Measurements from ENCODE around the gene NELL2. TPM values are rescaled to one million over a fixed set of nuclear protein-coding genes. Genes with fewer than 3 reads are reported as not detected.

Gene NELL2
- total and polyA plus RNA-seq, 8 donors = 0.50 to 133 (median 3.1) TPM

DNA sequence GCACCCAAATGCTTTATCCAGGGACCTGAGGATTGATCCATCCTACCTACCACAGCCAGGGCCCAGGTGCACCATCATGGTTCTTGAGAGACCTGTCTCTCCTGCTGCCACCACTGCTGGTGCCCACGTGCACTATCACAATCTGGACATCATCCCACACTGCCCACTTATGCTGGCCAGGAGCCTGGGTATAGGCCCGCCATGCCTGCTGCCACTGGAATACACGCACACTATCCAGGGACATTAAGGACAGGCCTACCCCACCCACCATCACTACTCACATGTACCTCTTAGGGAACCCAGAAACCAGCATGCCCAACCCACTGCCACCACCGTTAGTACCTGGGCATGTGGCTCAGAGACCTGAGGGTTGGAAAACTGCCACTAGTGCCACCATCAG is 207.7 kb downstream of the NELL2 start:
- no peak for DNase-seq
- Histone ChIP-seq H3K9me3 (peaks cover 0 to 31% (median 9%) of the 10 kb centered on the region in 4 donors), H3K36me3 (no peaks in the 10 kb centered on the region), H3K27me3 (no peaks in the 10 kb centered on the region), H3K27ac (no peak overlapping the region), H3K4me3 (no peak overlapping the region), H3K4me1 (no peaks in the 10 kb centered on the region)
- TF ChIP-seq EP300 (IDR thresholded peaks at IDR 0.05) = no peak
- no peak for TF ChIP-seq CTCF (IDR thresholded peaks at IDR 0.05)
- TF ChIP-seq POLR2AphosphoS5 (IDR thresholded peaks at IDR 0.05) = no peak
- no peak for TF ChIP-seq POLR2A (IDR thresholded peaks at IDR 0.05)
- intact Hi-C loops (cut with DNase I; ENCODE audit: low total_unique reads) = no loop called here
- WGBS, 5 donors = 87 to 93% (median 89%) methylated on average over 2 to 4 of the region's 4 CpGs

GRCh38 chr12:44667461-44667860 is 208.7 kb downstream of the NELL2 start:
- no peak overlapping the region for H3K27ac ChIP-seq
- H3K4me3 ChIP-seq = no peak overlapping the region
- TF ChIP-seq POLR2AphosphoS5 (IDR thresholded peaks at IDR 0.05) (no peak), EP300 (IDR thresholded peaks at IDR 0.05) (no peak)
- no peak for DNase-seq
- no peaks in the 10 kb centered on the region for H3K36me3 ChIP-seq
- 64 to 77% (median 71%) methylated on average over 4 of the region's 4 CpGs for WGBS, 5 donors
- no peaks in the 10 kb centered on the region for H3K27me3 ChIP-seq
- H3K4me1 ChIP-seq = no peaks in the 10 kb centered on the region
- H3K9me3 ChIP-seq = peaks cover 0 to 31% (median 9%) of the 10 kb centered on the region in 4 donors
- intact Hi-C loops (cut with DNase I; ENCODE audit: low total_unique reads) = no loop called here

GRCh38 chr12:44663291-44663690 is 212.8 kb downstream of the NELL2 start:
- Histone ChIP-seq H3K9me3 (peaks cover 0 to 8% (median 1%) of the 10 kb centered on the region in 4 donors), H3K27me3 (no peaks in the 10 kb centered on the region), H3K36me3 (no peaks in the 10 kb centered on the region), H3K4me3 (no peak overlapping the region), H3K4me1 (no peaks in the 10 kb centered on the region), H3K27ac (no peak overlapping the region)
- intact Hi-C loops (cut with DNase I; ENCODE audit: low total_unique reads) = no loop called here
- DNase-seq = peak in 1 of 2 donors; percentile 8
- WGBS, 5 donors = 56 to 80% (median 75%) methylated on average over 2 of the region's 2 CpGs
- TF ChIP-seq POLR2AphosphoS5 (IDR thresholded peaks at IDR 0.05) (no peak), EP300 (IDR thresholded peaks at IDR 0.05) (no peak), POLR2A (IDR thresholded peaks at IDR 0.05) (no peak), CTCF (IDR thresholded peaks at IDR 0.05) (no peak)

GRCh38 chr12:44655846-44656245 is 220.3 kb downstream of the NELL2 start:
- Histone ChIP-seq H3K27ac (no peak overlapping the region), H3K9me3 (no peaks in the 10 kb centered on the region), H3K27me3 (no peaks in the 10 kb centered on the region), H3K36me3 (no peaks in the 10 kb centered on the region), H3K4me1 (no peaks in the 10 kb centered on the region), H3K4me3 (no peak overlapping the region)
- DNase-seq = no peak
- TF ChIP-seq POLR2A (IDR thresholded peaks at IDR 0.05) = no peak
- TF ChIP-seq POLR2AphosphoS5 (IDR thresholded peaks at IDR 0.05) = no peak
- no peak for TF ChIP-seq CTCF (IDR thresholded peaks at IDR 0.05)
- no peak for TF ChIP-seq EP300 (IDR thresholded peaks at IDR 0.05)
- intact Hi-C loops (cut with DNase I; ENCODE audit: low total_unique reads) = no loop called here

DNA sequence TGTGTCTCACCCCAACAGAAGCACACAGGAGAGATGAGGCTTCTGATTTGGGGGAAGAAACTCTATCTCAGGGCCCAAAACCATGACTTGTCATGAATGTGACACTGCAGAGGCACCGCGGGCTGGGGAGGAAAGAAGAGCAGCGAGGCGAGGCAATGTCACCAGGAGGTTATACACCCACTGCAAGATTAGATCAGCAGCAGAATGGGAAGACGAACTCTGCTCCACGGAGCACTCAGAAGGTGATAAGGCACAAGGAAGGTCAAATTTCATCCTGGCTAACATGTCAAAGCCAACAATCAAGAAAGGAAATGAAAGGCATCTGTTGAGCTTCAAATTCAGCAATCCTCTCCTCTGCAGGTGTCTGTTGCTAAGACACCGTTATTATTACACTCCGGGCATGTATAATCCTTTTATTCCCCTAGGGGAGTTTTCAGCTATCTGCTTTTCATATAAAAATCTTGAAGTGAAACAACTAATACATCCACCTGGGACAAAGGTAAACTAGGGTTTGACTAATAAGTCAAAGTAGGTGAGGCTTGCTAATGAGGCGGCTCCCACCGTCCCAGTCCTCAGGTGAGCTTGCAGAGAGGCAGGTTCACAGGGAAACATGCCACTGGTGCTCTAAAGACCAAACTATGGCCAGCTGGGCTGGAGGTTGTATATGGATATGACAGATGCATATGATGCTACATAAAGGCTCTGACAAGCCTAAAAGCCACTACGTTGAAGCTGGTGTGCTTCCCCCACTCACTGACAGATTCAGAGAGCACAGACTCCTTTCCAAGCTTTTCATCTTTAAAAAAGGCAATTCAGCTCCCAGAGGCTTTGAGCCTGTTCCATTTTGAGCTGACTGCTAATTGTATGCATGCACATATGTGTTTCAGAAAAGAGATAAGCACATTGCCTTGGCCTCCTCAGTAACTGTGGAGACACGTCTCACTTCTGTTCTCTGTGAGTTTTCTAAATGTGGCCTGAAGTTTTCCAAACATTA is 221.2 kb downstream of the NELL2 start:
- no peaks in the 10 kb centered on the region for H3K27me3 ChIP-seq
- H3K4me3 ChIP-seq = no peak overlapping the region
- 29 to 42% (median 32%) methylated on average over 12 of the region's 12 CpGs for WGBS, 5 donors
- intact Hi-C loops (cut with DNase I; ENCODE audit: low total_unique reads) = no loop called here
- peak in 1 of 2 donors; percentile 37 for DNase-seq
- no peaks in the 10 kb centered on the region for H3K4me1 ChIP-seq
- TF ChIP-seq EP300 (IDR thresholded peaks at IDR 0.05) = no peak
- TF ChIP-seq POLR2AphosphoS5 (IDR thresholded peaks at IDR 0.05) = no peak
- TF ChIP-seq POLR2A (IDR thresholded peaks at IDR 0.05) = no peak
- no peak for TF ChIP-seq CTCF (IDR thresholded peaks at IDR 0.05)
- H3K36me3 ChIP-seq = no peaks in the 10 kb centered on the region
- no peak overlapping the region for H3K27ac ChIP-seq
- no peaks in the 10 kb centered on the region for H3K9me3 ChIP-seq

Data from stomach (tissue), 9 donors.